Bone marrow (tissue), 2 donors: Measurements from ENCODE around the gene RPS6KA2.
"Not testable (repeated sequence)": the region's sequence is repeated elsewhere in the genome, so short reads cannot be mapped to it uniquely, and the experiment has no call there.

Source experiments
- DNase-seq, 2 donors: peaks; one replicate each; lab custom pipeline; 2025; lab: John Stamatoyannopoulos, UW

RPS6KA2 gene

GRCh38 chr6:166395351-166395750, 231.7 kb downstream of the RPS6KA2 start:
- DNase-seq = no peak

- no peak for DNase-seq
Observed at GRCh38 chr6:166394036-166394892, 232.8 kb downstream of the RPS6KA2 start.

GRCh38 chr6:166393535-166393823, 233.6 kb downstream of the RPS6KA2 start:
- no peak for DNase-seq

- DNase-seq = not testable (repeated sequence)
Observed at GRCh38 chr6:166392755-166393534, 234.1 kb downstream of the RPS6KA2 start.

GRCh38 chr6:166389119-166389518, 237.9 kb downstream of the RPS6KA2 start:
- no peak for DNase-seq

- DNase-seq = no peak
Observed at GRCh38 chr6:166388290-166389004, 238.6 kb downstream of the RPS6KA2 start.

GRCh38 chr6:166387642-166388289, 239.3 kb downstream of the RPS6KA2 start:
- DNase-seq = no peak

- not testable (repeated sequence) for DNase-seq
Observed at GRCh38 chr6:166387098-166387497, 240.0 kb downstream of the RPS6KA2 start.

GRCh38 chr6:166386111-166386510, 240.9 kb downstream of the RPS6KA2 start:
- no peak for DNase-seq

GRCh38 chr6:166383802-166384363, 243.2 kb downstream of the RPS6KA2 start:
- DNase-seq = not testable (repeated sequence)

GRCh38 chr6:166382933-166383801, 243.9 kb downstream of the RPS6KA2 start, which contains the start of gene MPC1:
MPC1 (minus strand) TSS chr6:166382940; CDS start chr6:166382876, 64 bp downstream.
- peak; percentile 74 to 76 for DNase-seq

- DNase-seq = no peak
Observed at GRCh38 chr6:166382500-166382932, 244.5 kb downstream of the RPS6KA2 start.

GRCh38 chr6:166381733-166382499, 245.1 kb downstream of the RPS6KA2 start:
- peak; percentile 32 to 50 for DNase-seq

- DNase-seq = no peak
Observed at GRCh38 chr6:166381381-166381732, 245.7 kb downstream of the RPS6KA2 start.

GRCh38 chr6:166379800-166380199, 247.3 kb downstream of the RPS6KA2 start:
- DNase-seq = no peak

- no peak for DNase-seq
Observed at GRCh38 chr6:166379103-166379586, 247.9 kb downstream of the RPS6KA2 start.

GRCh38 chr6:166377721-166378120, 249.3 kb downstream of the RPS6KA2 start:
- no peak for DNase-seq

GRCh38 chr6:166375013-166375412, 252.0 kb downstream of the RPS6KA2 start:
- no peak for DNase-seq

- no peak for DNase-seq
Observed at GRCh38 chr6:166370489-166370888, 256.6 kb downstream of the RPS6KA2 start.

- no peak for DNase-seq
Observed at GRCh38 chr6:166369782-166370181, 257.3 kb downstream of the RPS6KA2 start.
